Measurements from ENCODE around the gene RPS10. TPM values are rescaled to one million over a fixed set of nuclear protein-coding genes. Genes with fewer than 3 reads are reported as not detected.

The RPS10 gene
- 1,327 and 2,443 TPM in 2 replicates for total RNA-seq

DNA sequence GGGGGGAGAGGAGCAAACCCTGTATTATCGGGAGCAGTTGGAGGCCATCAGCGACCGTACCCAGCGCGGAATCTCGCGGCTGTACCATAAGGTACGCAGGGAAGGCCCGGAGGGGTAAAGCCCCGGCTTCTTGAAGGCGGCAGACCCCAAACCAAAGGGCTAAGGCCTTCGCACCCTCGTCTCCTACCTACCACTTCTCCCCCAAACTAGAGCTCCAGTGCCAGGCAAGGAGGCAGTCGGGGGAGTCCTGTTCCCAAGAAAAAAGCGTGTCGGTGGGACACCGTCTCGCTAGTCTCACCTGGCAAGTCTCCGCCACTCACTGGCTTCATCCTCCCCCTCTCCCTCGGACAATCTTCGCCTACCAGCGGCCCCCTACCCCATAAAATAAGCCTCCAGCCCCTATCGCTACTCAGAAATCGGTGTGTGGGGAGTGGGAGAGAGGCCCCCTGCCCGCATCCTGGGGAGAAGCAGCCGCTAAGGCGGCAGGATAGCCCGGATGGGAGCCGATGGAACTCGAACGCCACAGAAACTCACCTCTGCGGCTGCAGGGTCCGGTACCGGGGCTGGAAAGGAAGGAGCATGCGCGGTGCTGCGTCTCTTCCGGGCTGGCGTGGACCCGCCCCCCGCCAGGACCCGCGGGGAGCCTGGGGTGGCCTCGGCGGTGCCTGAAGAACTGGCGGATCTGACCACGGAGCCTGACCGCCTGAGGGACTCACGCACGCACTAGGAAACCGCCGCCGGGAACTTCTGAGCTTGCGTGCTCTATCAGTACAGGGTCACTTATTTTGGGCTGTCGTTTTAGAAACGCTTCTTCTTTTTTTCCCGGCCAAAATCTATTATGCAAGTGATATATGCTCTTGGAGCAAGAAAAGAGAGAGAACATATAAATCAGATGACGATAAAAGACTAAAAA is at the start of gene RPS10:
RPS10 (minus strand) TSS at position 572 of the 913 bp plus-strand sequence. CDS start 848 bp downstream, outside the sequence.

DNA sequence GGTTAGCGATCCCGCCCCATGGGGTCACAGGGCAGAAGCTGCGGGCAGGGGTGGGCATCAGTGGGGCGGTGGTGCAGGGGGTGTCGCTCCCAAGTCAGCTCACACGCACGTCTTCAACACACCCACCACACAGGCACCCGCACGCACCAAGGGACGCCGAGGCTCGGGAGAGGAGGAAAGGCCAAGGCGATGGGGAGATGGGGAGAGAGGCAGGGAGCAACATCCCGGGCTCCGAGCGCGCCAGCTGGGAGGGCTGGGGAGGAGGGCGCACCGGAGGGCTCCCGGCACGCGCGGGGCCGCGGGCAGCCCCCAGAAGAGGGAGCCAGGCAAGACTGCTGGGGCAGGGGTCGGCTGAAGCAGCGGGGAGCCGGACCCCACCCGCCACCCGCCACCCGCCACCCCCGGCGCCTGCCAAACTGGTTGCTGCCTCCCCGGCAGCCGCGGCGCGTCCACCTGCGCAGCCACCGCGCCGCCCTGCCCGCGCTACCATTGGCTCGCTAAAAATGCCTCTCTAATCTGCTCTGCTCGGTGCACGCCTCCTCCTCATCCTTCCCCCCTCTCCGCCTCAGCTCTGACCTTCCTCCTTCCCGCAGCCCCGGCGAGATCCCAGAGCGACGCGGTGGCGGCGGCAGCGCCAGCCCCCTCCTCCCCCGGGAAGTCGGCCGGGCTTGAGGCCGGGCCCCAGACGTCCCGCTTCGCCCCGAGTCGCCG is 39.8 kb upstream of the RPS10 start, which contains the start of gene PACSIN1:
PACSIN1 (plus strand) TSS at position 546 of the 711 bp plus-strand sequence. CDS start 60,230 bp downstream, outside the sequence.

DNA sequence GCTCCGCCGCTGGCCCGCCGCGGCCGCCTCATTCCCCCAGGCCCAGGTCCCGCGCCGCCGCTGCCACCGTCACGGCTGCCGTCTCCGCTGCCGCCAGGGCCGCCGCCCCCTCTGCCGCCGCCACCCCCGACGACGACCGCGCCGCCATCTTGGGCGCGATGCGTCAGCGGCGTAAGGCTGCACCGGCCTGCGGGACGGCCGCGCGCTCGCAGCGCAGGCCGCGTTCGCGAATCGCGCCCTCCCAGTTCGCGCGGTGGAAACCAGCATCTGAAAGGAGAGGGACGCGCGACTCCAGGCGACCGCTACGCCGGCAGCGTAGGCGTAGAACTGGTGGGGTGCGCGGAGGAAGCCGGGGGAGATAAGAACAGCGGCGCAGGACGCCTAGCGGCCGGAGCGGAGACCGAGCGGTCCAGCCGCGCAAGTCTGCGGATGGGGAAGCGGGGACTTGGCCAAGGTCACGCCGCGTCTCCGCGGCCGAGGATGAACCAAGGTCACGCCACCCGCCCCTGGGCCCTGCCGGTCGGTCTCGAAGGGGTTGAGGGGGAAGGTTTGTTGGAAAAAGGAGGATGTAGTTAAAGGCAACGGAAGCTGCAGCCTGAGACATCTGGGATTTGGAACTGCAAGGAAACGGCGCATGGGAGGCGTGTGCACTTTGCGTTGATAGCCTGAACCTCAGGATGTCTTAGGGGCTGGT is 33.2 kb downstream of the RPS10 start, which contains the start of gene NUDT3:
NUDT3 (minus strand) TSS at position 173 of the 694 bp plus-strand sequence. CDS start 307 bp downstream, outside the sequence.

Other genes with a start within 250 kb of the RPS10 start
- 242 and 347 TPM in 2 replicates for gene HMGA1, start 189.2 kb downstream of the RPS10 start, total RNA-seq
- gene SMIM29, start 177.1 kb downstream of the RPS10 start, total RNA-seq, result 41.1 and 54.1 TPM in 2 replicates
- 14.2 and 24.1 TPM in 2 replicates for gene NUDT3, start 33.4 kb downstream of the RPS10 start, total RNA-seq
- not detected in 2 replicates for gene PACSIN1, start 40.0 kb upstream of the RPS10 start, total RNA-seq
- gene SPDEF, start 130.3 kb upstream of the RPS10 start, total RNA-seq, result not detected in 2 replicates